Measurements from ENCODE around the gene NUP210.

Gene NUP210

DNA sequence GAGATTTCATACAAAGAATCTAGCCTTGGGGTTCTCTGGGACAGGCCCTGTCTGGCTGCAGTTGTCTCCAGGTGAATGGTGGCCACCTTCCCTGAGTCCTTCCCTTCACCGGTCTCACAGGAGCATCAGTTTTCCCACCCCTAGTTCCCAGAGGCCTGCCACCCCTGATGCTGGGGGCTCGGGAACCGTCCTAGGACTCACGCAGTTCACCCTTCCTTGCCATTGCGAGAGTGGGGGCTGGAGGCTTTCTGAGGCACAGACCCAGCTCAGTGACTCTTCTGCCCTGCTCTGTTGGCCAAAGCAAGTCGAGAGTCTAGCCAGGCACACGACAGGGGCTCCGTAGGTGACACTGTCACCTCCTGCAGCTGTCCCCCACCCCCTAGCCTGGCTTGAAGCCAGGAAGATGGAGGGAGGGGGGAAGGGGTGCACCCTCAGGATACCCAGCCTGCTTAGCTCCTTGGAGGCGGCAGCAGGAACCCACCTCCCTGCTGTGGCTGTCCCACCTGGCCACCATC lies 130.3 kb downstream of the NUP210 start:
- no peak for DNase-seq (ENCODE audit: low read depth)

DNA sequence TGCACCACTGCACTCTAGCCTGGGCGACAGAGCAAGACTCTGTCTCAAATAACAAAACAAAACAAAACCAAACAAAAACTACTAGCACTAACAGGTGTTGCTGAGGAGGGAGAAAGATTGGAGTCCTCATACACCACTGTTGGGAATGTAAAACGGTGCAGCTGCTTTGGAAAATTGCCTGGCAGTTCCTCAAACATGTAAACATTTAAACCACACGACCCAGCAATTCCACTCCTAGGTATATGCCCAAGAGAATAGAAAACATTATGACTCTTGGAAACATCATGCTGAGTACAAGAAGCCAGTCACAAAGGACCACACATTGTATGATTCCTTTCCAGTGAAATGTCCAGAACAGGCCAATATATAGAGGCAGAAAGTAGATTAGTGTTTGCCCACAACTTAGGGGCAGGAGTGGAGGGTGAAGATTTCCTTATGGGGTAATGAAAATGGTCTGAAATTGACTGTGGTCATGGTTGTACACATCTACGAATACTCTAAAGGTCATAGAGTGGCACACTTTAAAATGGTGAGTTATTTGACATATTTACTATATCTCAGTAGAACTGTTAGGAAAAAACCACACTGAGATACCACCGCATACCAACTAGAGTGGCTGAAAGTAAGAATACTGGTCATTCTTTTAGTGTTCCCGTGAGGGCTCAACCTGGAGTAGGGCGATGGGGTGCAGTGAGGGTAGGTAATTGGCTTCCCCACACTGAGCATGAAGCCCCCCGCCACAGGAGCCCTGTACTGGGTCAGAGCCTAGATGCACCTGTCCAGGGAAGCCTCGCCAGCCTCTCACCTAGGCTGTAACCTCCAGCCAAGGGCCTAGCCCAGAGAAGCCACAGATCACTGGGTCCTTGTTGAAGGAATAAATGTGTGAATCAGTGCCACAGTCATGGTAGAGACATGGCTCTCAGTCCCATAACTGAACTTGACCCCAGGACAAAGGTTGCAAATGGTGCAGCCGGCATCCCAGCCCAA lies 131.1 kb downstream of the NUP210 start:
- no peak for DNase-seq (ENCODE audit: low read depth)

DNA sequence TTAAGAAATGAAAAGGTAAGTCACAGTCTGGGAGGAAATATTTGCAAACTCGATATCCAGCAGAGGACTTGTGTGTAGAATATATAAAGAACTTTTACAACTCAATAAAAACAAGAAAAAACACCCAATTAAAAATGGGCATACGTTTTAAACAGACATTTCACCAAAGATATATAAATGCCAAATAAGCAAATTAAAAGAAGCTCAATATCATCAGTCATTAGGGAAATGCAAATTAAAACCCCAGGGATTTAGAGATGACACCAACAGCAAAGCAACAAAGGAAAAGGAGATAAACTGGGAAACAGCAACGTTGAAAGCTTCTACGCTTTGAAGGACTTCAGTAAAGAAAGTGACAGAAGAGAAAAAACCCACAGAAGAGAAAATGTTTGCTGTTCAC lies 132.3 kb downstream of the NUP210 start:
- DNase-seq (ENCODE audit: low read depth) = no peak

DNA sequence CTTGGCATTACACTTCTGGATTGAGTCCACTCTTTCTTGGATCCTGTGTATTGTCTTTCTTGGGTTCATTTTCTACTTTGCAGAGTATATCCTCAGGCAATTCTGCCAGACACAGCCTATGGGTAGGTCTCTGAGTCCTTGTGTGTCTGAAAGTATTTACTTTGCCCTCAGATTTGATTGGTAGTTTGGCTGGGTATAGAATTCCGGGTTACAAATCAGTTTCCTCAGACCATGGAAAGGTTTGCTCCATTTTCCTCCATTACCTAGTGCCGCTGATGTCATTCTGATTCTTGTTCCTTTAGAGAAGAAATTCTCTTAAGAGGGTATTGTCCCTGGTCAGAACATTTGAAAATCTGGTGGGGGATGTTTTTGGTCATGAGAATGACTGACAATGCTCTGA lies 133.2 kb downstream of the NUP210 start:
- DNase-seq (ENCODE audit: low read depth) = no peak

DNA sequence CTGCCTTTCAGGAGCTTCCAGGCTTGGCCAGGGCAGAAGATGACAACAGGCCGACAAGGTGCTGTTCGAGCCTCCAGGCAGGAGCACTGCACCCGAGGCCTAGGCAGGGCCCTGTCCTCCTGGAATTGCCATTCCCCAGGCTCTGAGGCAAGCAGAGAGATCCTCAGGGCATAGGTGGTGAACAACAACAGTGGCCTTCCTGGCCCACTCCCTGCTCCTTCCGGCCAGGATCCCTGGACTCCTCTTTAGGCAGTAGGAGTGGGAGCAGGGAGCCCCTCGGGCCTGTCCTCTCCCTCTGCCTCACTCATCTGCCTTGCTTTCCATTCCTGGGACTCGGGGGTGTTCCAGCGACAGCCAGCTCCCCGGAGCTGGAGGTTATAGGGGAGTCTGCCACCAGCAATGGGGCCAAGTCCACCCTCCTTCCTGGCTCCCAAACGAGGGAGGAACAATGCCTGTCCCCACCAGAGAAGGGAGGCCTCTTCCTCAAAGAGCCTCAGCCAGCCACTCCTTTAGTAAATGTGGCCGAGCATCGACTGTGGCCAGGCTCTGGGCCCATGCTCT lies 135.0 kb downstream of the NUP210 start:
- no peak for DNase-seq (ENCODE audit: low read depth)

DNA sequence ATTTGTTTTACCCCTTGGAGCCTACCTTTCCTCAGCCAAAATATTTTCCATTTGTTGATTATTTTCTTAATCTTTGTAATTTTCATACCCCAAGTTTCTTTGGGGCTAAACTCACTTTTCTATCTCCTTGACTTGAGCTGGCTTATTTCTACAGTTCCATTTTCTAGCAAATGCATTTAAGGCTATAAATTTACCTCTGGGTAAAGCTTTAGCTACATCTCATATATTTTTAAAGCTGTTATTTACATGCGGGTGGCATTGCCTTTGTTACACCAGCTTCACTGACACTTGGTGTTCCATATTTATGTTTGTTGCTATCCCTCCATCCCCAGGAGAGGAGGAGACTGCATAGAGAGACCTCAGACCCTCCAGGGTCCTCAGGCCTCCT lies 136.3 kb downstream of the NUP210 start:
- DNase-seq (ENCODE audit: low read depth) = no peak

DNA sequence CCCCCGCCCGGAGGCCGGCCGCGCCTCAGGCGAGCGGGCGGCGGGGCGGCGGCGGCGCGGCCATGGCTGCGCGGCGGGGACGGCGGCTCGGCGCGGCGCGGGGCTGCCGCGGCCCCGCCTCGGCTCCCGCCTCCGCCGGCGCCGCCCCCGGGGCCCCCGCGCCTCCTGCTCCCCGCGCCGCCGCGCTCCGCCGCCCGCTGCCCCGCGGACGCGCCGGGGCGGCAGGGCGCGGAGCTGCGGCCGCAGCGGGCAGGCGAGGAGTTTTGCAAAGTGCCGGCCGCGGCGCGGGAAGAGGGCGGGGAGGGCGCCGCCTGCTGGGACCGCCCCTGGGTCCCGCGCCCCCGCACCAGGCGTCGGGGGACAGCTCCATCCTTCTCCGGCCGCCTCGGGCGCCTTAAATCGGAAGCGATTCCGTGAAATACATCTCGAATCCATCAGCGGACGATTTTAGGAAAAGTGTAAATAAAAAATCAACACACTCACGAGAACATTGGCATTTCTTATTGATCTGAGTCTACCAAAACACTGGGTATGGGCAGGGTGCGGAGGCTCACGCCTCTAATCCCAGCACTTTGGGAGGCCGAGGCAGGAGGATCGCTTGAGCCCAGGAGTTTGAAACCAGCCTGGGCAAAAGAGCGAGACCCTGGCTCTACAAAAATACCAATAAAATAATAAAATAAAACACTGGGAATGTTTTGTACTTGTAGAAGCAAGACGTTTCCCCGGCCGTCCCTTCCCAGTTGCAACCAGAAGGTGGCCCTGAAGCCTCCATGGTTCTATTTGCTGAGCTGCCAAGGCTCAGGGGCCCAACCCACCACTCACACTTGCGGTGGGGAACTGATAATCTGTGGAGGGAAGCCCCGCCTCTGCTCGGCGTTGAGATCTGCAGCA lies 136.9 kb downstream of the NUP210 start:
- DNase-seq (ENCODE audit: low read depth) = no peak

DNA sequence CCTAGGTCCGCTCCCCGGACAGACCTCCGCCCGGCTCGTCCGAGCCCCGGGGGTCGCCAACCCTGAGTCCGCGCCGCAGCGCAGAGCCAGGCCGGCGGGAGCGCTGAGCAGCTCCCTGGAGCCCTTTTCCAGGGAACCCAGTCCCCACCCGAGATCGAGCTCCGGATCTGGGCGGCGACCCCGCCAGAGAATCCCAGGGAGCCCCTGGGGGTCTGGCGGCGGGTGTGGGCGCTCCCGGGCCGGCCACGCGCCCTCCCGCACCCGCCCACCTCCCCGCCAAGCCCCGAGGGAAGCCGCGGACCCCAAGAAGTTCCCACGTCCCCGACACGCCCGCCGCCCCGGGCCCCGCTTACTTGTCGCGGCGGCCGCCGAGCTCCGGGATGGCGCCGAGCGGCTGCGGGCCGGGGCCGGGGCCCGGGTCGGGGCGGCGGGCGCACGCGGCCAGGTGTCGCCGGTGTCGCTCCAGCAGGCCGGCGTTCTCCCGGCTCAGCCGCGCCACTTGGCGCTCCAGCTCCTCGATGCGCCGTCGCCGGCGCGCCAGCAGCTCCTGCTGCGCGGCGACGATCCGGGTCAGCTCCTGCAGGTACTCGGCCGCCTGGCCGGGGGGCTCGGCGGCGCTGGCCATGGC lies 137.7 kb downstream of the NUP210 start:
- no peak for DNase-seq (ENCODE audit: low read depth)

DNA sequence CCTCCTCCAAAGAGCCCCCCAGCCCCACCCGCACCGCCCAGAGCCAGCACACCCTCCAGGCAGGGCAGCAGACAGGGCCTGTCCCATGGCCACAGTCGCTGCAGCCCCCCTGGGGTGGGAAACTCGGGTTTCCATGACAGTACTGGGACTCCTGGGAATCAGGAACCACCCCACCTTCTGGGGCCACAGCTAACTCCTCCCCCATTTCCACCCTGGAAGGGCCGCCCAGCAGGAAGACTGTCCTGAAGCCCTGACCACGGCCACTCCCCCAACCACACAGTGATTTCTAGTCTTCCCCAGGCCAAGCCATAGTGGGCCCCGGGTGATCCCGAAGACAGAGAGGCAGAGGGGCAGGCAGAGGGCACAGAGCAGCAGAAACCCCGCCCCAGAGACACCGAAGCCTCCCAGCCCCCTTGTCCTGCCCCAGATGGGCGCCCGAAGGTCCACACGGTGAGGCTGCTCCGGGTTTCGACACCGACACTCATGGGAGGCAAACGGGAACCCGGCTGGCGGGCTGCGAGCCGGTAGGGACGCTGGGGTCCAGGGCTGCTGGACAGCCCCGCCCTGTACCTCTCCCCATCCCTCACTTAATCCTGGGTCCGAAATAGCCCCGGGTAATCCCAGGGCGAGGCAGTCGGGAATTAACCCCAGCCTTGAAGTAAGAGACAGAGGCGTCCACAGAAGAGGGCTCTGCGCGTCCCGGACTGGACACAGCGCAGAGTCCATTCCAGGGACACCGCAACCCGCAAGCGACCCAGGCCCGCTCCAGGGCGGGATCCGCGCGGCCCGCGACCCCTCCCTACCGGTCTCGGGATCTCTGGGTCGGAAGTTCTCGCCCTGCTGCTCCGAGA lies 138.4 kb downstream of the NUP210 start:
- no peak for DNase-seq (ENCODE audit: low read depth)

DNA sequence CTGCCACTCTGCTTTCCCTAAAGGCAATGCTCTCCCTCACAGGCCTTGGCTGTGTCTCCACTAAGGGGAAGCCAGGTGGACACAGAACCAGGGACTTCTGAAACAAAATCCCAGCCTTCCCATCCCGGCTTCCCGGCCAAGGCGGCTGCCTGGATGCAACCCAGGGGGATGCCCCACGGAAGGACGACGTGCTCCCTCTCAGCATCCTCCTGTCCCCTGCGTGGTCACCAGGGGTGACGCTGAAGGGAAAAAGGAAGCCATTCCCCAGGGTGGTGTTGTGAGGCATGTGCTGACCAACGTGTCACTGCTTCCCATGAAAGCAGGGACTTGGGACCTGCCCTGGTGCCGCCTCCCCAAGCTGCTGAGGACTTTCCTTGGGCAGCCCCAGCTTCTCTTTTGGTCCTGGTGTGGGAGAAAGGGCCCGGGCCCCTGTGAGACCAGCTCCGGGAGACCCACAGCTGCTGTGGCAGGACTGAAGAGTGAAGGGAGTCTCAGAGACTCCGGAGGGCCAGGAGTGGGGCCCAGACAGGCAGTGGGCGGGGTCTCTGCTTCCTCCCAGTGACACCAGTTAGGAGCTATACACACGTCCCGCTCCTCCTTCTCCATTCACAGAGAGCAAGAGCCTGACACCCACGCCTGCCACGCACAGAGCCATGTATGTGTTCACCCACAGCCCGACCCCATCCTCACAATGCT lies 139.2 kb downstream of the NUP210 start:
- no peak for DNase-seq (ENCODE audit: low read depth)

DNA sequence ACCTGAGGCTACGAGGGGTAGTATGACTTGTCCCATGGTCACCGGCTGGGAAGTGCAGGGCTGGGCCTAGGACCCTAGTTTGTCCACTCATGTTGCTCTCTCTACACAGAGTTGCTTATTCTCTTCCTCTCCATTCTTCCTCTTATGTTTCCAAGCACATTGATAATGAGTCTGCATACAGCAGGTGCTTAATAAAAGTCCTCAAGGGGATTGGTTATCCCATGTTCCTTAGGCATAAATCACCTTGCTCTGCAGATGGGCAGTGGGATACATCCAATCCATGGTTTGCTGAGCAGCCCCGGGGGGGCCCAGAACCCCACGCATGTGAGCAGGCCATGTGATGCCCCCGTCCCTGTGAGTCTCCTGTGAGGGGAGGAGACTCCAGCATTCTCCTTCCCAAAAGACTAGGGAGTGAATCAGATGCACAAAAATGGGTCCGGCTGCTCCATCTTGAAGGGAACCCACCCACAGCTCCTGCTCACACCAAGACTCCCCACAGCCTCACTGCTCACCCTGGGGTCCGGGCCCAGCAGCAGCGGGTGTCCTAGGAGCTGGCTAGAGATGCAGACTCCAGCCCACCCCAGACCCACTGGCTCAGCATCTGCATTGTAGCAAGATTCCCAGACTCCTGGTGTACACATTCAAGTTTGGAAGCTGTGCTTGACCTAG lies 139.9 kb downstream of the NUP210 start:
- no peak for DNase-seq (ENCODE audit: low read depth)

DNA sequence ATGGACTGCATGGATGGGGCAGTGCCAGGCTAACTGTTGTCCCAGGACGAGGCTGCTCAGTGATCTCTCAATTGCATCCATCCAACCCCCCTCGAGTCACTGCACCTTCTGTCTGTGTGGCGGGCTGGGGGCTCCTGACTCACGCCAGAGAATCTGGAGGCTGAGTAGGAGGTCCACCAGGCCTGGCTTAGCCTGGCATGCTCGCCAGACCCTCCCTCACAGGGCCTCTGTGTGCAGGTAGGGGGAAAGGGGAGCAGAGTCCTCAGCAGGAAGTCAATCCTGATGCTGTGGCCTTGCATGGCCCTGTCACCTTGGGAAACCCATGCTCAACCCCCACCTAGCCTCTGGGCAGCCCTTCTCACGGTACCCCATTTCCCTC lies 140.6 kb downstream of the NUP210 start:
- no peak for DNase-seq (ENCODE audit: low read depth)

DNA sequence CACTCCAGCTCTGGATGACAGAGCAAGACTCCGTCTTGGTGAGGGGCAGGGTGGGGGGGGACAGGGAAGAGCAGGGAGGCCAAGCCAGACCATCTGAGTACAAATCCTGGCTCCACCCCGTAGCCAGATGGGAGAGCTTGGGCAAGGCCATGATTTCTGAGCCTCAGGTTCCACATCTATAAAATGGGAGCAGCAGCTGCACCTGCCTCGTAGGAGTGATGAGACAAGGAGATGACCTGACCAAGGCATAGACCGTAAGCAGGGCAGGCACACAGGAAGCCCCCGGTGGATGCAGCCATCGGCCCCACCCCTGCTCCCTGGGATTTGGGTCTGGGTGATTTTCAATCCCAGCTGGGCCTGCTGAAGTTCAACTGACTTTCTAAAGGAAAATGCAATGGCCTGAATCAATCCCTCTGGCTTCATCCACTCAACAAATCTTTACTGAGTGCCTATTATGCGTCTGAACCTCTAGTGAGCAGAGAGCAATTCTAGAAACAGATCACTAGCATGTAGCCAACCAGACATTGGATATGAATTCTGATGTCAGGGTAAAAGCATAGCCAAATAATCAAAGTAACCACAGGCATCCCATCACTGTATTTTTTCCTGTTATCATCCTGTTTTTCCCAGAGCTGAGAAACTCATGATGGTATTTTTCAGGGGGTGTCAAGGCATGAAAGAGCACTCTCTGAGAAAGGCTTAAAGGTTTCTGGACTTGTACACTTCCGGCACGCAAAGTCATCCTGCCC lies 141.2 kb downstream of the NUP210 start:
- no peak for DNase-seq (ENCODE audit: low read depth)

DNA sequence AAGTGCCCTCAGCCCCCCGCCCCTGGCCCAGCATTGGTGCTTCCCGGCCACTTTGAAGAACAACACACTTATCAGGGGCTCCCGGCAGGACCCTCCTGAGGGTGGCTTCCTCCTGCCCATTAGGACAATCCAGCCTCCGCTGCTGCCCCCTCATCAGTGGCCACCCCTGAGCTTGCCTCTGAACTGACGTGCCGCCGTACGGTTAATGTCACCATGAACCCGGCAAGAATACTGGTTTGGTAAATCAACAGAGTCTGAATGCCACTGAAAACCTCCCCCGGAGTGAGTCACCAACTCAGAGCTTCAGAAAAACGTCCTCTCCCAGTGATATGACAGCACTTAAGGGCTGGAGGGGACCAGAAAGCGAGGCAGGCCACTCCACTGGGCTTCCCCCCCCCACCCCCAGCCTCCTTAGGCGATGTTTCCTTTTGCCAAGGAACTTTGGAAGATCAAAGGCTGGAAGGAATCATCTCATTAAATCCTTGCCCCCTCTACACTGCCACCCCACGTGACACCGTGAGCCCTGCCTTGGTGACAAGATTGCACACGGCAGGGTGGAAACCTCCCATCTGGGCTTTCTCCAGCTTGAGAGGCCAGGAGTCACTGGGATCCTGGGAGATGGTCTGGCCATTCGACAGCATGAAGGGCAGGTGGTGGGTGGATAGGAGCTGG lies 142.1 kb downstream of the NUP210 start:
- no peak for DNase-seq (ENCODE audit: low read depth)

DNA sequence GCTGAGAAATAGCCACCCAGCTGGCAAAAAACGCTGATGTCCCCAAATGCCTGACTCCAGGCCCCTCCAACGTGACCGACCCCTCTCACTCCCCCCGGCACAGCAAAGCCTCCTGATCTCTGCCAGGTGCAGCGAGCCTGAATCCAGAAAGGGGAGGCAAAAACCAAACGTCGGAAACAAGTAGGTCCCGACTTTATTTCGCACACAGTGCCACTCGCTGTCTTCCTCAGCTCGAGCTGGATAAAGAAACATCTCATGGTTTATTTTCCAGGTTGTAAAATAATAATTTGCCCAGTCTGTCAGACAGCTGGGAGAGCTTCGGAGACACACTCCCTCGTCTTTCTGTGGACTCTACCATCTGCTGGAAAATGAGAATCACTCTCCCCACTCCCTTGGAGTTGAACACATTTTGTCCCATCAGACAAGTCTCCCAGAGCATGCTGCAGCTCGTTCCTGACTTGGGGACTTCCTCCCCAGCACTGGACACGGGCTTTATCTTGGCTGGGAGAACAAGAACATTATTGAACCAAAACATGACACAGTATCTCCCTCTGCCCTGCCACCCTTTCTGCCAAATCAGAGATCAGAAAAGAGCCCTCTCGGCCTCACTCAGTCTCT lies 142.8 kb downstream of the NUP210 start:
- DNase-seq (ENCODE audit: low read depth) = no peak

DNA sequence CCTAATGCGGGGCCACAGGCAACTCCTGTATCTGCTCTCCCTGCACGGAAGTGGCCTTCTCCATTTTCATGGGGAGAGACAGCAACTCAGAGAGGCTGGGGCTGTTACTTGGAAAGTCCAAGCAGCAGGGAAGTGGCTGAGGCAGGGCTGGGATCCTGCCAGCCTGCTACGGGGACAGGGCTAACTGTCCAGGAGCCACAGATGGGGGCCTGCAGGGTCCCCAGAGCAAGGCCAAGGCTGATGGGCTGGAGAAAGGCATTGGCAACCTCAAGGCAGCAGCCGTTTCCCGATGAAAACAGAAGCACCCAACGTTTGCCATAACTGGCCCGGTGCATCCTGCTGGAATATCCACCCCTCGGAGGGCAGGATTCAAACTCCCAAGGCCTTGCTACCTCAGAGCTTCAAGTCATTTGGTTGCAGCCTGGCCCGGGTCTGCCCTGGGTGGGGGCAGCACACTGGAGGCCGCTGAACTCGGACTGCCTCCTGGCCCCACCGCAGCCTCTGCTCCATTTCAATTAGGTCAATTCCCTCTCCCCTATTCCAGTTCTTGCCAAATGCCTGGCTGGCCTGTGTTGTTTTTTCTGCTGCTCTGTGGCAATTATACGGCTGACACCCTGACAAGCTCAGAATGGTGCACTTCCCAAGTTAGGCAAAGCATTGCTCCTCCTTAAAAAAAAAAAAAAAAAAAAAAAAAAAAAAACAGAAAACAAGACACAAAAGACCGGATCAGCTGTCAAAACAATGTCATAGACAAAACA lies 143.5 kb downstream of the NUP210 start:
- DNase-seq (ENCODE audit: low read depth) = no peak

DNA sequence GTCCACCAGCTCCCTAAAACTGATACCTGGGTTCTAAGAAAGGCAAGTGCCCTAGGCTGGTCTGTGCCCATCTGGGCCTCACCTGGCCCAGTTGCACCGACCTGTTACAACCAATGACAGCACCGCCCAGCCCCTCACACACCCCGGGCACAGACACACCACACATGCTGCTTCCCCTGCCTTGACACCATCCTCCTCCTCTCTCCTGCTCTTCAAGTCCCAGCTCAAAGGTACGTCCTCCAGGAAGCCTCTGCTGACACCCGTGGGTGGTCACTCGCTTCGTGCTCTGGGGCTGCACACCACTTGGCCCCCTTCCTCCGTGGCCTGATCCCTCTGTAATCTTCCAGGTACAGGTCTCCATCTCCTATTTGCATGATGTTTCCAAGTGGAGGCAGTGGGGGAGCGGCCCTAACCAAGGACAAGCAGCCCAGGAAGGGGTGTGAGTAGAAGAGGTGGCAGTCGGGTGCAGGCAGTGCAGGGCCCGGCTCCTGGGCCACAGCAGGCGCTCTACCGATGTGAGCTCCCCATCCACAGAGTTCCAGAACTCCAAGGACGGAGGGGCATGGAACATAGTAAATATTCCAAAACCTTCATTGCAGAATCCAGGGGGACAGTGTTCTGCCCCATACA lies 144.6 kb downstream of the NUP210 start:
- no peak for DNase-seq (ENCODE audit: low read depth)
